Gastroesophageal sphincter (tissue), 3 donors: Measurements from ENCODE around the gene VPS45.

ENCODE experiments used
- EP300 ChIP-seq: sonication (generic); formaldehyde crosslinking; IDR thresholded peaks from one replicate; pipeline ENCODE4 v1.6.1; 2017; ENCODE audit warnings: antibody characterized with exemption, mild to moderate bottlenecking
- TF ChIP-seq, protein P1 (sequence below), 4 experiments: fragments of 200-600 bp in 2 of 4; fragments of 450-650 bp in 2 of 4; sonication (generic) in 1 of 4; IDR thresholded peaks; one replicate each; pipeline ENCODE4 v1.5.1; 2017 to 2019; ENCODE audit warnings: antibody characterized with exemption in 4 of 4, mild to moderate bottlenecking in 2 of 4, moderate library complexity in 2 of 4

- TF ChIP-seq, protein P1, sequence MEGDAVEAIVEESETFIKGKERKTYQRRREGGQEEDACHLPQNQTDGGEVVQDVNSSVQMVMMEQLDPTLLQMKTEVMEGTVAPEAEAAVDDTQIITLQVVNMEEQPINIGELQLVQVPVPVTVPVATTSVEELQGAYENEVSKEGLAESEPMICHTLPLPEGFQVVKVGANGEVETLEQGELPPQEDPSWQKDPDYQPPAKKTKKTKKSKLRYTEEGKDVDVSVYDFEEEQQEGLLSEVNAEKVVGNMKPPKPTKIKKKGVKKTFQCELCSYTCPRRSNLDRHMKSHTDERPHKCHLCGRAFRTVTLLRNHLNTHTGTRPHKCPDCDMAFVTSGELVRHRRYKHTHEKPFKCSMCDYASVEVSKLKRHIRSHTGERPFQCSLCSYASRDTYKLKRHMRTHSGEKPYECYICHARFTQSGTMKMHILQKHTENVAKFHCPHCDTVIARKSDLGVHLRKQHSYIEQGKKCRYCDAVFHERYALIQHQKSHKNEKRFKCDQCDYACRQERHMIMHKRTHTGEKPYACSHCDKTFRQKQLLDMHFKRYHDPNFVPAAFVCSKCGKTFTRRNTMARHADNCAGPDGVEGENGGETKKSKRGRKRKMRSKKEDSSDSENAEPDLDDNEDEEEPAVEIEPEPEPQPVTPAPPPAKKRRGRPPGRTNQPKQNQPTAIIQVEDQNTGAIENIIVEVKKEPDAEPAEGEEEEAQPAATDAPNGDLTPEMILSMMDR (IDR thresholded peaks at IDR 0.05) = peak; percentile 81 to 90 (median 88)
- TF ChIP-seq EP300 = no peak
Observed at GRCh38 chr1:150168960-150169601, 101.5 kb downstream of the VPS45 start.
